ENCODE measurements around the gene XYLB.

The XYLB gene

DNA sequence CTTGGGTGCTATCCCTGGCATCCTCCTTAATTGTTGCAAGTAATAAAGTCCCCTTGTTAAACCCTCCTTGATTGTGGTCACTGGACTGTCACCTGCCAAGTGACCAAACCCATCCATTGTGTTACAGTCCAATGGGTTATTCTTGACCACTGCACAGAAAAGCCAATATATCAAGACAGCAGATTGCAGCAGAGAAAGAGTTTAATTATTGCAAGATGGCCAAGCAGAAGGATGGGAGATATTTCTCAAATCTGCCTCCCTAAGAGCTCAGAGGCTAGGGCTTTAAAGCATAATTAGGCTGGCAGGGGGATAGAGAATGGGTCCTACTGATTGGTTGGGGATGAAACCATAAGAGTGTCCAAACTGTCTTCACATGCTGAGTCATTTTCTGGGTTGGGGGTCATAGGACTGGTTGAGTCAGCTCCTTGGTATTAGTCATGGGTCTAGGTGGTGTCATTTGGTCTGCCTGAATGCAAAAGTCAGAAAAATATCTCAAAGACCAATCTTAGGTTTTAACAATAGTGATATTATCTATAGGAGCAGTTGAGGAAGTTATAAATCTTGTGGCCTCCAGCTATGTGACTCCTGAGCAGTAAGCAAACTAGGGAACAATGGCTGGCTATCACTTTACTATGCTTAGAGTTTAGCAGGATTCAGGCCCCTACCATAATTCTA, 19.1 kb upstream of the XYLB start:
- H3K4me3 ChIP-seq (ENCODE audit: low read depth, low read length) = no peak overlapping the region
- TF ChIP-seq, protein P1, sequence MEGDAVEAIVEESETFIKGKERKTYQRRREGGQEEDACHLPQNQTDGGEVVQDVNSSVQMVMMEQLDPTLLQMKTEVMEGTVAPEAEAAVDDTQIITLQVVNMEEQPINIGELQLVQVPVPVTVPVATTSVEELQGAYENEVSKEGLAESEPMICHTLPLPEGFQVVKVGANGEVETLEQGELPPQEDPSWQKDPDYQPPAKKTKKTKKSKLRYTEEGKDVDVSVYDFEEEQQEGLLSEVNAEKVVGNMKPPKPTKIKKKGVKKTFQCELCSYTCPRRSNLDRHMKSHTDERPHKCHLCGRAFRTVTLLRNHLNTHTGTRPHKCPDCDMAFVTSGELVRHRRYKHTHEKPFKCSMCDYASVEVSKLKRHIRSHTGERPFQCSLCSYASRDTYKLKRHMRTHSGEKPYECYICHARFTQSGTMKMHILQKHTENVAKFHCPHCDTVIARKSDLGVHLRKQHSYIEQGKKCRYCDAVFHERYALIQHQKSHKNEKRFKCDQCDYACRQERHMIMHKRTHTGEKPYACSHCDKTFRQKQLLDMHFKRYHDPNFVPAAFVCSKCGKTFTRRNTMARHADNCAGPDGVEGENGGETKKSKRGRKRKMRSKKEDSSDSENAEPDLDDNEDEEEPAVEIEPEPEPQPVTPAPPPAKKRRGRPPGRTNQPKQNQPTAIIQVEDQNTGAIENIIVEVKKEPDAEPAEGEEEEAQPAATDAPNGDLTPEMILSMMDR (IDR thresholded peaks at IDR 0.05; ENCODE audit: borderline replicate concordance, insufficient read depth, low read depth, low read length) = no peak

DNA sequence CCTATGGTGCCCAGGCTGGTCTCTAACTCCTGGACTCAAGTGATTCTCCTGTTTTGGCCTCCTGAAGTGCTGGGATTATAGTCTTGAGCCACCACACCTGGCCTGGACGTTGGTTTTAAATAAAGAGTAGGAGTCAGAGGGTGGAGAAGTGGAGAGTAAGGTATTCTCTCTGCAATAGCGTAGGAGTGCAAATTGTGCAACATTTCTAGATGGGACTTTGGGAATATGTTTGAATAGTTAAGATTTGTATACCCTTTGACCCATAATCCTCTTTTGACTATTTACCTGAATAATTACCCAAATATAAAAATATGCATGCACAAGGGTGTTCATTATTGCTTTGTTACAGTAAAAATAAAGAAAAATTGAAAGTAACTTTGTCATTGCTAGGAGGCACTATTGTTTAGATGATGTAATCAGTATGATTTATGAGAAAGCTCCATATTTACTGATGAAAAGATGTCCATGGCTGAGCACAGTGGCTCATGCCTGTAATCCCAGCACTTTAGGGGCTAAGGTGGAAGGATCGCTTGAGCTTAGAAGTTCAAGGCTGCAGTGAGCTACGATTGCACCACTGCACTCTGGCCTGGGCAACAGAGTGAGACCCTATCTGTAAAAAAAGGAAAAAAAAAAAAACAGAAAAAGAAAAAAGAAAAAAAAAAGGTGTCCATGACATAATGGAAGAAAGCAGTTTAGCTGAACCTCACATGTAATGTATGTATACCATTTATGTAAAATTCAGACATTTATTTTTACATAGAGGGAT, 15.1 kb upstream of the XYLB start:
- TF ChIP-seq, protein P1 (IDR thresholded peaks at IDR 0.05; ENCODE audit: borderline replicate concordance, insufficient read depth, low read depth, low read length) = no peak
- no peak overlapping the region for H3K4me3 ChIP-seq (ENCODE audit: low read depth, low read length)

DNA sequence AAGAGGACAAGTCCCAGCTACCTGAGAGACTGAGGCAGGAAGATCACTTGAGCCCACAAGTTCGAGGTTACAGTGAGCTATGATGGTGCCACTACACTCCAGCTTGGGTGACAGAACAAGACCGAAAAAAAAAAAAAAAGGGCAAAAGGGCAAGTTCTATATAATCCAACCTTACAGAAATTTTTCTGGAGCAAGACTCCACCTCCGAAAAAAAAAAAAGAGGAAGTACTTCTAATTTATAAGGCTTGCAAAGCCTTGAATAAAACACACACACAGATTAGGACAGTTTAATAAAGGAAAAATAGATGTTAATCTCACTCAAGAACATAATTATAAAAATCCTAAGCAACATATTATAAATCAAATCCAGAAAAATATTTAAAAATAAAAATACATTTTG, 14.4 kb upstream of the XYLB start:
- TF ChIP-seq, protein P1 (IDR thresholded peaks at IDR 0.05; ENCODE audit: borderline replicate concordance, insufficient read depth, low read depth, low read length) = no peak
- no peak overlapping the region for H3K4me3 ChIP-seq (ENCODE audit: low read depth, low read length)

DNA sequence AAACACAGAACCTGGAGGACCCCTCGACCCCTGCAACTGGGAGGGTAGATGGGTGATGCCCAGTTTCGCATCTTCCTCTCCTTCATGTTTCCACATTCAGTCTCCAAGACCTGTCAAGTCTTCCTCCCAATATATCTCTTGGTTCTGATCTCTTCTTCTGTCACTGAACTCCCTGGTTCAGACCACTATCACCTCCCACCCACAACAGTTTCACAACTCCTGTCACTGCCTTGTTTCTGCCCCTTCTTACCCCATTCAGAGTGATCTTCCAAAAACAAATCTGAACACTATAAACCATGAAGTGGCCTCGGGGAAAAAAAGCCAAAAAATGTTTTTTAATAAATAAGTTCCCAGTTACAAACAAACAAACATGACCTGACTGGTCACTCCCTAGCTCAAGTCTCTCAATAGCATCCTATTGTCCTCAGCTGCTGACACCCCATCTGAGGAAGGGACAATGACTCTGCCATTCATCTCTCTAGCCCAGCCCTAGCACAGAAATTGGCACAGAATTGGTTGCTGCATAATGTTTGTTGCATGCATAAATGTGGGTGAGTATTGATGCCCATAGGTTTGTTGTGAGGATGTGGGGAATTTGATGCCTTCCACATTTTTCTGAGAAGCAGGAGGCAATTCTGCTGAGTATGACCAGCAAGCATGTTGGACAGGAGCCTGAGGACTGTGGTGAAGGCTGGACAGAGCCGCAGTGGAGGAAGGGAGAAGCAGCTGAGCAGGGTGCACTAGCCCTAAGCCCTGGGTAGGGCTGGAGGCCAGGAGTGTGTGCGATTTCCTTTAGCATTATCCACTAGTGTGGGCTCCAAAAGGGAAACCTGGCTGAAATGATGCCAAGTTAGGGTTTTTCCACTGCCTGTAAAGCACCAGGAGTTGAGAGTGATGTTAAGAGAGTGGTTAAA, 12.2 kb upstream of the XYLB start:
- TF ChIP-seq, protein P1 (IDR thresholded peaks at IDR 0.05; ENCODE audit: borderline replicate concordance, insufficient read depth, low read depth, low read length) = no peak
- H3K4me3 ChIP-seq (ENCODE audit: low read depth, low read length) = no peak overlapping the region

DNA sequence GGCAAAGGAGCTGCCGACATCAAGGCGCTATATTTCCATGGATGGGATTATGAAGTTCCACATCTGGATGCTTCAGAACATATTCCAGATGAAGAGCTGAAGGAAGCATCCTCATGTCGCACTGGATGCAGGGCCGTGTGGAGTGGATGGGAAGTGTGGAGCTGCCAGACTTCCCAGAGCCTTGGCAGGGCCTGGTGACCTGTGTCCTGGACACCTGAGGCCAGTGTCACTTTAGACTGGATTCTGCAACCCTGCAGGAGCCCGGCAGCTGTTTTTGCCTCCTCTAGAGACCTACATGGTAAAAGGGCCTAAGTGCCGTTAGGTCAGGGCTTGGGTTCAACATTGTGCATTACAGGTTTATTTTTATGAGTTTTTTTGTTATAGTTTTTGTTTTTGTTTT, 11.3 kb upstream of the XYLB start:
- TF ChIP-seq, protein P1 (IDR thresholded peaks at IDR 0.05; ENCODE audit: borderline replicate concordance, insufficient read depth, low read depth, low read length) = no peak
- H3K4me3 ChIP-seq (ENCODE audit: low read depth, low read length) = no peak overlapping the region

DNA sequence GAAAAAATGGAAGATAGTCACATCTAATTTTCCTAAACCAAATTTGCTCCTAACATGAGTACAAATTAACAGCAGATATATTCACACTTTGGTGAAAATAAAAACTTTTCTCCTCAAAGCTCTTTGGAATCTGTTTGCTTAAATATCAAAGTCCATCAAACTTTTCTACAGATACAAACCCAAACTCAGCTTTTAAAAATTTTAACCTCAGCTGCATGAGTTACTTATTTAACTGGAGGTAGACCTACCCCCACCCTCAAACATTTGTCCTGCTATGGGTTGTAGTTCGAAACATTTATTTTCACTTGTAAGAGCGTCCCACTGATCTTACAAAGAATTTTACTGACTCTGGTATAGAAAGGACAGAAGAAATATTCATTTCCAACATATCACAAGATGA, 8.9 kb upstream of the XYLB start:
- TF ChIP-seq, protein P1 (IDR thresholded peaks at IDR 0.05; ENCODE audit: borderline replicate concordance, insufficient read depth, low read depth, low read length) = no peak
- no peak overlapping the region for H3K4me3 ChIP-seq (ENCODE audit: low read depth, low read length)

All from GM12875 (cell line).